H1 (cell line): ENCODE results near the gene SLC5A4. TPM values are rescaled to one million over a fixed set of nuclear protein-coding genes. Genes with fewer than 3 reads are reported as not detected.

Experiments used
- CTCF ChIA-PET: fragments of 300-600 bp; sonication (Branson Sonifier 250); formaldehyde crosslinking; loops from one replicate; lab custom pipeline; 2021; ENCODE audit not compliant: partially characterized antibody; lab: Charles Lee
- POLR2A ChIA-PET: fragments of 300-600 bp; sonication (Branson Sonifier 250); formaldehyde crosslinking; loops from one replicate; lab custom pipeline; 2021; ENCODE audit warnings: inconsistent platforms; ENCODE audit not compliant: partially characterized antibody; lab: Charles Lee
- DNase-seq, 2 experiments: peaks; one replicate each; pipeline versions ENCODE4 v3.0.0 to v3.0.0-alpha.2; 2010 to 2022; ENCODE audit warnings: low spot score in 2 of 2, low read depth in 1 of 2, mixed read lengths in 1 of 2
- FAIRE-seq: peaks from 2 replicates; lab custom pipeline; 2011; peaks lifted over from hg19 to GRCh38; lab: Jason Lieb, UNC
- H2AFZ ChIP-seq: 2 replicates; pipeline ENCODE4 v1.8.1; 2012; ENCODE audit warnings: low read length, inconsistent platforms
- H2AK5ac ChIP-seq: 2 replicates; pipeline ENCODE4 v1.6.1; 2013; ENCODE audit warnings: low read depth, low read length
- H2BK120ac ChIP-seq: replicated peaks from 2 replicates; pipeline ENCODE3; 2013; ENCODE audit warnings: low read depth, low read length, inconsistent platforms
- H2BK12ac ChIP-seq: 2 replicates; pipeline ENCODE4 v1.6.1; 2013; ENCODE audit warnings: low read depth, low read length
- H2BK15ac ChIP-seq: 2 replicates; pipeline ENCODE4 v1.6.1; 2013; ENCODE audit warnings: low read length
- H2BK20ac ChIP-seq: 2 replicates; pipeline ENCODE4 v1.6.1; 2013; ENCODE audit warnings: low read length
- H2BK5ac ChIP-seq: 2 replicates; pipeline ENCODE4 v1.6.1; 2013; ENCODE audit warnings: low read depth, low read length
- H3K14ac ChIP-seq: 2 replicates; pipeline ENCODE4 v1.6.1; 2013; ENCODE audit warnings: inconsistent platforms; ENCODE audit not compliant: insufficient read length
- H3K18ac ChIP-seq: 2 replicates; pipeline ENCODE4 v1.6.1; 2013; ENCODE audit warnings: low read length; ENCODE audit errors: extremely low read depth
- H3K23ac ChIP-seq: 2 replicates; pipeline ENCODE4 v1.6.1; 2013; ENCODE audit warnings: inconsistent platforms; ENCODE audit not compliant: insufficient read length
- H3K23me2 ChIP-seq: 2 replicates; pipeline ENCODE4 v1.6.1; 2013; ENCODE audit warnings: low read depth, low read length
- H3K27ac ChIP-seq: 2 replicates; pipeline ENCODE4 v1.6.1; 2011; ENCODE audit warnings: low read depth, low read length, inconsistent platforms
- H3K27me3 ChIP-seq, 4 experiments: replicated peaks in 1 of 4; 1 replicate in 1 of 4; 2 replicates in 3 of 4; pipeline versions ENCODE4 v1.6.1 to v1.8.1; 2011 to 2013; ENCODE audit warnings: low read length in 3 of 4, mild to moderate bottlenecking in 3 of 4, inconsistent platforms in 2 of 4, mixed read lengths in 2 of 4, moderate library complexity in 1 of 4; ENCODE audit not compliant: control insufficient read depth in 3 of 4, insufficient read depth in 3 of 4; ENCODE audit errors: extremely low read depth in 1 of 4
- H3K36me3 ChIP-seq, 4 experiments: 2 replicates each; pipeline versions ENCODE4 v1.6.1 to v1.8.1; 2011 to 2013; ENCODE audit warnings: mild to moderate bottlenecking in 4 of 4, low read length in 3 of 4, moderate library complexity in 2 of 4, control low read depth in 1 of 4, inconsistent platforms in 1 of 4; ENCODE audit not compliant: insufficient read depth in 4 of 4, control insufficient read depth in 2 of 4
- H3K4ac ChIP-seq: replicated peaks from 2 replicates; pipeline ENCODE3; 2013; ENCODE audit warnings: low read length, low read depth, mixed read lengths, inconsistent platforms; ENCODE audit not compliant: insufficient read length
- H3K4me1 ChIP-seq, 4 experiments: replicated peaks in 1 of 4; 1 replicate in 1 of 4; 2 replicates in 3 of 4; pipeline versions ENCODE4 v1.6.1 to v1.8.1; 2011 to 2013; ENCODE audit warnings: low read length in 3 of 4, inconsistent platforms in 2 of 4, mixed read lengths in 1 of 4; ENCODE audit not compliant: insufficient read depth in 4 of 4, control insufficient read depth in 3 of 4
- H3K4me2 ChIP-seq, 2 experiments: 2 replicates each; pipeline versions ENCODE4 v1.6.1 to v1.8.1; 2011 to 2013; ENCODE audit warnings: low read depth in 2 of 2, low read length in 2 of 2, control low read depth in 1 of 2, inconsistent platforms in 1 of 2, mild to moderate bottlenecking in 1 of 2; ENCODE audit not compliant: insufficient read depth in 1 of 2
- H3K4me3 ChIP-seq, 4 experiments: fragments of 200-600, 300-600 bp in 1 of 4; sonication (generic), shearing (Covaris generic), sonication (Bioruptor Twin) in 1 of 4; 2 replicates each; pipeline versions ENCODE4 v1.5.1 to v1.8.1; 2011 to 2016; ENCODE audit warnings: low read length in 4 of 4, low read depth in 3 of 4, control low read depth in 2 of 4, inconsistent platforms in 2 of 4, mild to moderate bottlenecking in 2 of 4, mixed read lengths in 1 of 4, moderate library complexity in 1 of 4; ENCODE audit not compliant: insufficient read depth in 2 of 4; ENCODE audit errors: extremely low read depth in 1 of 4
- H3K56ac ChIP-seq: replicated peaks from 2 replicates; pipeline ENCODE3; 2013; ENCODE audit warnings: low read depth, mild to moderate bottlenecking, mixed read lengths, low read length, inconsistent platforms; ENCODE audit not compliant: insufficient read length
- H3K79me1 ChIP-seq: 2 replicates; pipeline ENCODE4 v1.6.1; 2013; ENCODE audit warnings: low read depth, low read length, control low read depth
- H3K79me2 ChIP-seq, 2 experiments: 2 replicates each; pipeline versions ENCODE4 v1.6.1 to v1.8.1; 2012 to 2013; ENCODE audit warnings: low read length in 2 of 2, mild to moderate bottlenecking in 2 of 2, inconsistent platforms in 1 of 2; ENCODE audit not compliant: insufficient read depth in 2 of 2, control insufficient read depth in 1 of 2
- H3K9ac ChIP-seq, 4 experiments: replicated peaks in 1 of 4; 1 replicate in 1 of 4; 2 replicates in 3 of 4; pipeline versions ENCODE4 v1.6.1 to v1.8.1; 2011 to 2013; ENCODE audit warnings: low read depth in 3 of 4, low read length in 3 of 4, control low read depth in 2 of 4, mild to moderate bottlenecking in 2 of 4, moderate library complexity in 2 of 4, inconsistent platforms in 1 of 4; ENCODE audit errors: extremely low read depth in 1 of 4
- H3K9me3 ChIP-seq, 2 experiments: 2 replicates each; pipeline versions ENCODE4 v1.6.1 to v1.8.1; 2012 to 2013; ENCODE audit warnings: mild to moderate bottlenecking in 2 of 2, moderate library complexity in 2 of 2, control low read depth in 1 of 2, inconsistent platforms in 1 of 2, low read depth in 1 of 2, low read length in 1 of 2, mixed read lengths in 1 of 2; ENCODE audit not compliant: insufficient read depth in 2 of 2
- H4K20me1 ChIP-seq, 2 experiments: replicated peaks in 1 of 2; 2 replicates each; pipeline versions ENCODE3 to v1.8.1; 2011 to 2013; ENCODE audit warnings: inconsistent platforms in 2 of 2, low read length in 2 of 2, mild to moderate bottlenecking in 1 of 2; ENCODE audit not compliant: insufficient read depth in 2 of 2, control insufficient read depth in 1 of 2
- H4K5ac ChIP-seq: 2 replicates; pipeline ENCODE4 v1.6.1; 2013; ENCODE audit warnings: low read length, low read depth, mixed read lengths, inconsistent platforms; ENCODE audit not compliant: insufficient read length
- H4K8ac ChIP-seq: 2 replicates; pipeline ENCODE4 v1.8.0; 2013; ENCODE audit warnings: mild to moderate bottlenecking, moderate library complexity, low read length, inconsistent platforms; ENCODE audit not compliant: insufficient read depth; ENCODE audit errors: extremely low read depth
- H4K91ac ChIP-seq: replicated peaks from 2 replicates; pipeline ENCODE3; 2013; ENCODE audit warnings: low read length, mixed read lengths, inconsistent platforms; ENCODE audit not compliant: insufficient read length
- CREB1 ChIP-seq: IDR thresholded peaks from 2 replicates; pipeline ENCODE4 v1.6.1; 2012; ENCODE audit warnings: inconsistent platforms
- POLR2AphosphoS5 ChIP-seq: IDR thresholded peaks from 2 replicates; pipeline ENCODE4 v1.6.1; 2011; ENCODE audit warnings: low read depth, low read length
- SAP30 ChIP-seq: fragments of 300-600 bp; sonication (generic); IDR thresholded peaks from 2 replicates; pipeline ENCODE4 v1.7.1; 2012; ENCODE audit warnings: low read length, moderate library complexity, mild to moderate bottlenecking, inconsistent platforms; ENCODE audit not compliant: insufficient read depth, insufficient replicate concordance
- SIRT6 ChIP-seq: IDR thresholded peaks from one replicate; pipeline ENCODE4 v1.7.1; 2012; ENCODE audit warnings: low read length, inconsistent platforms
- SUZ12 ChIP-seq: fragments of 200-600 bp; sonication (generic); IDR thresholded peaks from 2 replicates; pipeline ENCODE4 v1.6.1; 2012; ENCODE audit warnings: mild to moderate bottlenecking, inconsistent platforms, low read length, moderate library complexity, mixed read lengths
- TAF1 ChIP-seq: IDR thresholded peaks from 2 replicates; pipeline ENCODE4 v1.6.1; 2011; ENCODE audit warnings: mild to moderate bottlenecking, low read depth, low read length
- WGBS, 2 experiments: shearing (Covaris generic) in 1 of 2; methylation state at CpG; one replicate each; pipeline versions ENCODE4 v1.1.6 to v1.1.7; 2013 to 2015; ENCODE audit warnings: low lambda C conversion rate in 2 of 2, mixed read lengths in 2 of 2, inconsistent platforms in 1 of 2, low coverage in 1 of 2, missing lambda C conversion rate in 1 of 2; ENCODE audit not compliant: insufficient replicate concordance in 2 of 2, insufficient coverage in 1 of 2, insufficient read length in 1 of 2; ENCODE audit errors: extremely low coverage in 1 of 2, missing lambda C conversion rate in 1 of 2; 5-methylcytosine and 5-hydroxymethylcytosine counted together
- polyA plus RNA-seq, 7 experiments: library from polyadenylated mRNA; depleted of rRNA in 3 of 7; stranded (reverse) in 5 of 7; unstranded in 2 of 7; fragments of >200 nt in 5 of 7; fragments of 200-250 nt in 2 of 7; gene quantifications; 1 replicate in 5 of 7; 2 replicates in 1 of 7; 4 replicates in 1 of 7; pipeline versions ENCODE4 v1.2.1 to v1.2.3, GENCODE V29; 2011 to 2013; ENCODE audit warnings: missing spikeins in 2 of 7, mixed read lengths in 2 of 7
- total RNA-seq: library from RNA; stranded (reverse); fragmentation: NEBNext Ultra II Directional; extraction: Animal tissue kit (Norgen Biotek cat#: 25700); gene quantifications from 2 replicates; pipeline ENCODE4 v1.2.1, GENCODE V29; 2021

Gene SLC5A4
- total and polyA plus RNA-seq, 2 of the 8 experiments (the other 6 are each of a cell fraction or from before 2014, with no cell fraction given): 0.17 TPM; not detected in 1

GRCh38 chr22:32281072-32281471 is 25.9 kb upstream of the SLC5A4 start:
- ChIA-PET POLR2A (no interaction called here), CTCF (interaction anchor here (2.3 kb wide), 1 partner anchor 9 kb away, joined by 8 read pairs; no protein-coding TSS in a partner anchor)
- no peak overlapping the region for H2BK20ac ChIP-seq
- no peaks in the 10 kb centered on the region for H3K79me1 ChIP-seq
- H3K4me3 ChIP-seq: no peak overlapping the region
- H3K79me2 ChIP-seq: no peaks in the 10 kb centered on the region
- no peaks in the 10 kb centered on the region for H4K20me1 ChIP-seq
- no peak overlapping the region for H3K4me2 ChIP-seq
- H3K4ac ChIP-seq: no peak overlapping the region
- no peak overlapping the region for H4K5ac ChIP-seq
- no peak overlapping the region for H3K14ac ChIP-seq
- H3K27ac ChIP-seq: no peak overlapping the region
- no peak overlapping the region for H3K23ac ChIP-seq
- no peaks in the 10 kb centered on the region for H3K9me3 ChIP-seq
- H4K8ac ChIP-seq: no peak overlapping the region
- no peak overlapping the region for H3K18ac ChIP-seq
- no peak overlapping the region for H2BK12ac ChIP-seq
- H2BK120ac ChIP-seq: no peak overlapping the region
- FAIRE-seq (no peak), DNase-seq (no peak)
- no peak overlapping the region for H3K56ac ChIP-seq
- H4K91ac ChIP-seq: no peak overlapping the region
- 84% methylated on average over 11 of the region's 11 CpGs; no CpG with 5 or more reads in 1 of the 2 experiments for WGBS, 2 experiments
- no peaks in the 10 kb centered on the region for H3K27me3 ChIP-seq
- no peak overlapping the region for H2BK5ac ChIP-seq
- no peaks in the 10 kb centered on the region for H3K4me1 ChIP-seq
- TF ChIP-seq CREB1 (no peak), SAP30 (no peak), SUZ12 (no peak), SIRT6 (no peak), POLR2AphosphoS5 (no peak), TAF1 (no peak)
- no peaks in the 10 kb centered on the region for H3K36me3 ChIP-seq
- no peaks in the 10 kb centered on the region for H3K23me2 ChIP-seq
- no peak overlapping the region for H2BK15ac ChIP-seq
- no peak overlapping the region for H2AFZ ChIP-seq
- H3K9ac ChIP-seq: no peak overlapping the region
- no peak overlapping the region for H2AK5ac ChIP-seq
